Left forelimb (tissue), 1 donor: ENCODE results near the gene SLCO4A1.

Experiments
- DNase-seq: peaks from one replicate; pipeline ENCODE4 v3.0.0-alpha.2; 2018; ENCODE audit warnings: low spot score

The SLCO4A1 gene

GRCh38 chr20:62685781-62686555 lies 43.7 kb downstream of the SLCO4A1 start:
- DNase-seq: no peak

- no peak for DNase-seq
These were observed 44.8 kb downstream of the SLCO4A1 start for GRCh38 chr20:62686869-62687830.

DNA sequence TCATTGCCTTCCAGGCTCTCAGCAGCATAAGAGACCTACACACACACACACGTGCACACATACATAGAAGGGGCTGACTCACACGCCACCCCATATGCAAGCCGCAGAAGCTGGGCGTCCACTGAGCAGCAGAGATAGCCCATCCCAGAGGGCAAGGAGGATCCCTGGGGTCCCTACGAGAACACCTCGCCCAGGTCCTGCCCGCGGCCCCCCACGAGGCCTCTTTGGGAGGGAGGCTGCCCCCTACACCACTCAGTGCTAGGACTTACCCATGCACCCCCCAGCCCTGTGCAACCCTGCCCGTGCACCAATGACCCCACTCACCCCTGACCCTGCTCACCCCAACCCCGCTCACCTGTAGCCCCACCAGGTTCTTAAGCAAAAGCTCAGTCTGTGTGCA lies 45.8 kb downstream of the SLCO4A1 start:
- no peak for DNase-seq

DNA sequence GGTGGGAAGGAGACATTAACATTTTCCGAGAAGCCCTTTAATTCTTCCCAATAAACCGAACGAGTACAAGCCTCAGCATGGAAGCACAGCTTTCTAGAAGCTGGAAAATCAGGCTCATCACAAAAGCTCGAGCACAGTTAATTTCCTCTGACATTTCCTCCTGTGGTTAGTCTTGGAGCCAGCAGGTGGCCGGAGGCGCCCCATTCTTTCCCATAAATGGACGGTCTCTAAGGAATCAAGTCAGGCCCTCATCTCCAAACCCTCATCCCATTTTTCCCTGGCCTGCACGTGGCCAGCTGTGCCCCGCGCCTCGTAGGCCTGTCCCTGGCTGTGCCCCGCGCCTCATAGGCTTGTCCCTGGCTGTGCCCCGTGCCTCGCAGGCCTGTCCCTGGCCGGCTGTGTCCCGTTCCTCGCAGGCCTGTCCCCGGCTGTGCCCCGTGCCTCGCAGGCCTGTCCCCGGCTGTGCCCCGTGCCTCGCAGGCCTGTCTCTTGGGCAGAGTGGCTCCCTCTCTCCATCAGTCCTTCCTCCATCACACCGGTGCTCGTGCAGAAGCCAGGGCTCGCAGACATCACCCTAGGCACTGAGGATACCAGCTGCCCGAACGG lies 46.7 kb downstream of the SLCO4A1 start:
- DNase-seq: no peak

- DNase-seq: no peak
These were observed 47.6 kb downstream of the SLCO4A1 start for GRCh38 chr20:62689861-62690260.

DNA sequence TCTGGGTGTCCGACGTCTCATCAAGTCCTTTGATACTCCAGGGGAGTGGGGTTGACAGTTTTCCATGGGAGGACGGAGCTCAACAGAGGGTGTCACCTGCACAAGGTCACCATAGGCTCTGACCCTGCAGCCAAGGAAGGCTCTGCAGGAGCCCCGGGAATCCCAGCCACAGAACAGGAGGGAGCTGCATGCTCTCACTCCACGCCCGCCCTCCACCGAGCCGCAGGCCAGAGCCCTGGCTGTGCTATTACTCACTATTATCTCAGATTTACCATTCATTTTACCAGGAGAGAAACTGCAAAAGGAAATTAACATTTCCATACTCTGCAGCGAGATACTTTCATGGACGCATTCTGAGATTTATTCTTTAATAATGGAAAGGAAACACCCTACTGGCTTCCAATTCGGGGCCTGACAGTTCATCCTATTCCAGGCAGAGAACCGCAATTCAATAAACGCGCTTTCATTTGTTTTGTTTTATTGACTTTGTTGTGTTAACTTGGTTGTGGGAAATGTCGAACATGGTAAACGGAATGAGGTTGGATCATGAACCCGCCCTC lies 48.0 kb downstream of the SLCO4A1 start:
- no peak for DNase-seq

- DNase-seq: no peak
These were observed 49.2 kb downstream of the SLCO4A1 start for GRCh38 chr20:62691487-62691886.

- DNase-seq: no peak
These were observed 49.9 kb downstream of the SLCO4A1 start for GRCh38 chr20:62692176-62692575.

- DNase-seq: no peak
These were observed 50.7 kb downstream of the SLCO4A1 start for GRCh38 chr20:62692801-62693523.

GRCh38 chr20:62693524-62693922 lies 51.2 kb downstream of the SLCO4A1 start:
- DNase-seq: no peak

DNA sequence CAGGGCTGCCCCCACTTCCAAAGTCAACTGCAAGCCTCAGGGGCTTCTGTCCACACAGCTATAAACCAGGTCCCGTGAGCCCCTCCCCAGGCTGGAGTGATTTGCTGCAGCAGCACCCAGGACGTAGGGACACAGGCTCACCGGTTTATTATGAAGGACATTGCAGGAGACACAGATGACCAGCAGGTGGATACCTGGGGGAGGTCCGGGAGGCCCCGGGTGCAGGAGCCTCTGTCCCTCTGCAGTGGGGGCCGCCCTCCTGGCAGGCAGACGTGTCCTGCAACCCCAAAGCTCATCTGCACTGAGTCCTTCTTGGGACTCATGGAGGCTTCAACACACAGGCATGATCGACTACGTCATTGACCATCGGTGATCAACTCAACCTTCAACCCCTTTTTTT lies 51.8 kb downstream of the SLCO4A1 start:
- DNase-seq: no peak

DNA sequence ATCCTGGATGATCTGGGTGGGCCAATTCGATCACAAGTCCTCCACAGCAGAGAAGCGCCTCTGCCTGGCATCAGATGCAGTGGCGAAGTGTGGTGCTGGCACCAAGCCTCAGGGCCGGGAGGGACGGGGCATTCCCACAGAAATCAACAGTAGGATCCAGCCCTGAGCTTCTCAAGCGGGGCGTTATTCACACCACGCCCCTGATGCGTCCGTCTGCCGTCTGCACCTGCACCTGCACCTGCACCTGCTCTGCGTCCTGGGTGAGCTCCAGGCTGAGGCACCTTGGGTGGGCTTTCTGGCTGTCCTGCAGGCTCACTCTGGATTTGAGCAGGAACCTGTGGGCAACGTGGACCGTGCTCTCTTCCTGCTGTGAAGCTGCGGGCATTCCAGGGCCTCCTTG lies 52.6 kb downstream of the SLCO4A1 start:
- DNase-seq: no peak

DNA sequence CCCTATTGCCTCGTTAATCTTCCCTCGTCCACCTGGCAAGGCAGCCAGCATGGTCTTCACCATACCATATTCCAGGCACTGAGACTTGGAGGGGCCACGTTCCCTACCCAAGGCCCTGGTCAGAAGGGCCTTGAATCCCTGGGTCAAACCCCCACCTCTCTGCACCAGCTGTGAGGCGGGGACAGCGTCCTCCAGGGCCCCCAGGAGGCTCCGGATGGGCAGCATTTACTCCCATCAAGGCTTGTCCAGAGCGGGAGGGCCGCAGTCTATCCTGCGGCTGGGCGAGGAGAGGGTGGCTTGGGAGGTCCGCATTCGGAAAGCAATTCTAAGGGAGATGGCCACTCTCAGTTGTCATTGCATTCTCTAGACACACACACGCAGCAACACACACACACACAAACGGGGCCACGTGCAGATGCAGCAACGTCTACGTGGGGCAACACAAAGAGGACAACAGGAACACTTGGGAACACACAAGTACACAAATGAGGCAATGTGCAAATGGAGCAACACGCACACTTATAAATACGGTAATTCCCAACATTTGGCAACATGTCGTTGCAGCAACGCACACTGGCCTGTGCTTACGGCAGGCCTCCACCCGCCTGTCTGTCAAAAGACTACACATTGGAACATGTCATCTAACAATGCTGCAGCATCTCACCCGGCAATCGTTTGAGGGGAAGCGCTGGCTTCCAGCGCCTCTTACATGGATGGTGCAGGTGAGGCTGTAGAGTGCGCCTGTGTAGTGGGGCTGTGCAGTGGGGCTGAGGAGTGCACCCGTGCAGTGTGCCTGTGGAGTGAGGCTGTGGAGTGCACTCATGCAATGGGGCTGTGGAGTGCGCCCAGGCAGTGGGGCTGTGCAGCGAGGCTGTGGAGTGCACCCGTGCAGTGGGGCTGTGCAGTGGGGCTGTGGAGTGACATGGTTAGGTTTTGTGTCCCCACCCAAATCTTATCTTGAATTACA lies 53.4 kb downstream of the SLCO4A1 start:
- no peak for DNase-seq

DNA sequence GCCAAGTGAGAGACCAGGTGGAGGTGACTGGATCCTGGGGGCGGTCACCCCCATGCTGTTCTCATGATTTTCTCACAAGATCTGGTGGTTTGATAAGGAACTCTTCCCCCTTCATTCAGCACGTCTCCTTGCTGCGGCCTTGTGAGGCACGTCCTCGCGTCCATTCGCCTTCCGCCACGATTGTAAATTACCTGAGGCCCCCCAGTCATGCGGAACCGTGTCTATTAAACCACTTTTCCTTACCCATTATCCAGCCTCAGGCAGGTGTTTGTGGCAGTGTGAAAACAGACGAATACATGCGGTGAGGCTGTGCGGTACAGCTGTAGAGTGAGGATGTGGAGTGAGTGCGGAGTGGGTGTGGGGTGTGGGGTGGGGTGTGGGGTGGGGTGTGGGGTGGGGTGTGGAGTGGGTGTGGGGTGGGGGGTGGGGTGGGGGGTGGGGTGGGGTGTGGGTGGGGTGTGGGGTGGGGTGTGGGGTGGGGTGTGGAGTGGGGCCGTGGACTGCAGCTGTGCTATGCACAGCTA lies 54.2 kb downstream of the SLCO4A1 start:
- no peak for DNase-seq

DNA sequence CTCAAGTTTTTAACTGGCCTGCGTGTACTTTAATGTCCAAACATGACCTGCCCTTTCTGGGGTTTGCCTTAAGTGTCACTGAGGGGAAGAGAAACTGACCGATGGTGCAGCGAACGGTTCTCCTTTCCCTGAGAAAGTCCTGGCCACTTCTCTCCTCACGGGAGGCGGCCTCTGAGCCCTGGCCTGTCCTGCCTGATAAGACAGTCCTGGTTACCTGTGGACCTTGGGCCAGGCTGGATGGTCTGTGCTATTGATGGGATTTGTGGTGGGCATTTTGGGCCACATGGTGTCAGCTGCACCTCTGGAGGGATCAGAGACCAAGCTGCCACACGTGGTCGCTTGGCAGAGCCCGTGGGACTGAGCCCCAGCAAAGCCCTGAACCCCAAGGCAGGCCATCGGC lies 54.7 kb downstream of the SLCO4A1 start:
- DNase-seq: no peak

DNA sequence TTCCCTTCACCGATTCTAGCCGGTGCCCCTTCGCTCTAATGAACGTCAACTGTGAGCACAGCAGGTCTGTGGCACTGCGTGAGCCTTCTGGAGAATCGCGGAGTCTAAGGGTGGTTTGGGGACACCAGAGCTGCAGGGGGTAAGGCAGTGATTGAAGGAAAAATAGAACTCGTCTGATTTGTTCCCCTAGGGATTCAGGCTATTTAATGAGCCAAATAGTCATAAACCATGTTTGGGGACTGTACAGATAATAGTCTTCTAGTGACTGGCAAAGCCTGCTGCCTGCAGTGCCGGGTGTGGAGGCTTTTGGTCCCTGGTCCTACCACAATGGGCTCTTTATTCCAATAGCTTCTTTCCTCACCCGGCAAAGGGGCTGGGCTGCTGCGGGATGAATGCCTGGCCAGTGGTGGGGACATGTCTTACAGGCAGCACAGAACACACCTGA lies 55.2 kb downstream of the SLCO4A1 start:
- DNase-seq: no peak

- no peak for DNase-seq
These were observed 55.9 kb downstream of the SLCO4A1 start for GRCh38 chr20:62698231-62698630.

DNA sequence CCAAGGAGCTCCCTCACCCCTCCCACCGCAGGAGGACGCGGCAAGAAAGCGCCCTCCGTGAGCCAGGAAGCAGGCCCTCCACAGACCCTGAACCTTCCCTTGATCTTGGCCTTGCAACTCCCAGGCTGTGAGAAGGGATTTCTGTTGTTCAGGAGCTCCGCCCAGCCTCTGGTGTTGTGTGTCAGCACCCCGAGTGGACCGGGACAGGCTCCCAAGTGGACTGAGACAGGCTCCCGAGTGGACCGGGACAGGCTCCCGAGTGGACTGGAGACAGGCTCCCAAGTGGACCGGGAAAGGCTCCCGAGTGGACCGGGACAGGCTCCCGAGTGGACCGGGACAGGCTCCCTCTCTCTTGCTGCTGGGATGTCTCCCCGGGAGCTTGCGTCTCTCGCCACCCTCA lies 57.0 kb downstream of the SLCO4A1 start:
- no peak for DNase-seq

DNA sequence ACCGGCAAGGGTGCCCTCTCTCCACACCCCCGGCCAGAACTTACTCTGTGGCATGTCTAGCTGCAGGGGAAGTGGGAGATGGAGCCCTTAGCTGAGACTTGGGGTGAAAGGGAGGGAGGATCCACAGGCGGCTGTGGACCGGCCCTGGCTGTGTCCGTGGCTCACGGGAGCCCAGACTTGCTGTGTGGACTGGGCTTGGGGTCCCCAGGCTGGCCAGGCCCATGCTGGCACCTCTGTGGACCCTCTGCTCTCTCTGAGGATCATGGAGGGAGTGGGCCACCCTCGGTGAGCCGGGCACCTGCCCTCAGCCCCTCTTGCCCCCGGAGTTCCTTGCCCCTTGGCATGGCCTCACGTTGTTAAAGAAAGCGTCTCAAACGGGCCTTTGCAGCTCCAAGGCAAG lies 57.4 kb downstream of the SLCO4A1 start:
- DNase-seq: no peak

DNA sequence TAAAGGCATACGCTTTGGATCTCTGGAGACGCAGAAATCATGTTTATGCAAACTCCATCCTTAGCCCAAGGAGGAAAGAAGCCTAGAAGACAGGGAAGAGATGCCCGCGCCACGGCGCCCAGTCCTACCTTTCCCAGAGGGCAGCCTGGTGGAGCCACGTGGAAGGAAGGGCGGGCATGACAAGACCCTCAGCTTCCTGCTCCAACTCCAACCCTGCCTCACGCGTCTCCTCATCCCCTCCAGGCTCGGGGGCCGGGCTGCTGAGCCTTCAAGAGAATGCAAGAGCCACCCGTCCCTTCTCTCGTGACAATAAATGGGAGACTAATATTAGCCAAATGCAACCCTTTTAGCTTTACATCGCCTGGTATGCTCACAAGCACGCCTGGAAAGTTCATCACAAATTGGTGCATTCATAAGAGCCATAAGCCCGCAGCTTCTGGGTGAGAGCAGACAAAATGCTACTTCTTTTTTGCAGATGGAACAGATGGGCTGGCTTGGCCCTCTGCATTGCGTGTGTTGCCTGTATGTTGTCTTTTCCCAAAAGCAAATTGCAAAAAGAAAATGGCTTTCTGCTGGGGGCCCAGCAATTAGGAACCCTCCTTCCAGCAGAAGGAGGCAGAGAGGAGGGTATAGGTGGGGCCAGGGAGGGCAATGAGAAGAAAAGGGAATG lies 58.1 kb downstream of the SLCO4A1 start:
- DNase-seq: no peak
